A549 (cell line): ENCODE results near the gene PTPRK. TPM values are rescaled to one million over a fixed set of nuclear protein-coding genes. Genes with fewer than 3 reads are reported as not detected.
A peak's percentile ranks its signal among the peaks of the same experiment; 100 is the strongest.

Experiments
- ATAC-seq, 2 experiments: fragments of 200-7000 bp in 1 of 2; fragments of >200 bp in 1 of 2; cut with Nextera tagmentation in 1 of 2; cut with Tn5 transposase in 1 of 2; 3 replicates each; pipeline versions ENCODE4 v1.8.0 to v1.9.1; 2018 to 2020; ENCODE audit warnings: mild to moderate bottlenecking in 1 of 2, moderate library complexity in 1 of 2
- CTCF ChIA-PET: fragments of 300-600 bp; sonication (Branson Sonifier 250); formaldehyde crosslinking; extraction: SDS; loops from one replicate; lab custom pipeline; 2021; ENCODE audit warnings: antibody characterized with exemption, inconsistent platforms; lab: Yijun Ruan, JAX
- POLR2A ChIA-PET: fragments of 350-600 bp; formaldehyde crosslinking; extraction: SDS; loops from one replicate; lab custom pipeline; 2021; ENCODE audit warnings: antibody characterized with exemption, inconsistent platforms; lab: Yijun Ruan, JAX
- DNase-seq, 2 experiments: peaks; one replicate each; pipeline versions ENCODE4 v3.0.0 to v3.0.0-alpha.2; 2011 to 2016; ENCODE audit warnings: low read depth in 1 of 2, low spot score in 1 of 2
- FAIRE-seq: peaks from 2 replicates; lab custom pipeline; 2011; peaks lifted over from hg19 to GRCh38; lab: Jason Lieb, UNC
- H3K27ac ChIP-seq, 2 experiments: fragments of >200 bp; sonication (Bioruptor Twin); formaldehyde crosslinking; 3 replicates each; pipeline ENCODE4 v1.5.1; 2016 to 2017
- H3K4me1 ChIP-seq: fragments of >200 bp; sonication (Bioruptor Twin); formaldehyde crosslinking; 3 replicates; pipeline ENCODE4 v1.6.1; 2016
- H3K4me2 ChIP-seq: fragments of >200 bp; sonication (Bioruptor Twin); formaldehyde crosslinking; 3 replicates; pipeline ENCODE4 v1.6.1; 2016
- H3K4me3 ChIP-seq: fragments of >200 bp; sonication (Bioruptor Twin); formaldehyde crosslinking; 3 replicates; pipeline ENCODE4 v1.5.1; 2016
- H3K9me3 ChIP-seq: fragments of >200 bp; sonication (Bioruptor Twin); formaldehyde crosslinking; 3 replicates; pipeline ENCODE4 v1.6.1; 2016
- BCL3 ChIP-seq: fragments of >200 bp; sonication (Bioruptor Twin); formaldehyde crosslinking; IDR thresholded peaks from 3 replicates; pipeline ENCODE4 v1.6.1; 2016
- CEBPB ChIP-seq, 2 experiments: fragments of >200 bp in 1 of 2; sonication (Bioruptor Twin) in 1 of 2; formaldehyde crosslinking in 1 of 2; IDR thresholded peaks; 2 replicates each; pipeline ENCODE4 v1.6.1; 2012 to 2016
- CHD4 ChIP-seq: fragments of 200-600 bp; sonication (generic); IDR thresholded peaks from 2 replicates; pipeline ENCODE4 v1.6.1; 2016; ENCODE audit warnings: antibody characterized with exemption, mild to moderate bottlenecking, borderline replicate concordance
- EHF ChIP-seq: fragments of 250-450 bp; sonication (Bioruptor Pico); IDR thresholded peaks from 2 replicates; pipeline ENCODE4 v1.5.0; 2020; ENCODE audit warnings: mild to moderate bottlenecking
- ESRRA ChIP-seq: fragments of 150-350 bp; IDR thresholded peaks from 2 replicates; pipeline ENCODE4 v1.6.1; 2014; ENCODE audit warnings: mild to moderate bottlenecking, low read length, borderline replicate concordance
- FOSB ChIP-seq: fragments of 250-450 bp; sonication (Bioruptor Pico); IDR thresholded peaks from 2 replicates; pipeline ENCODE4 v1.5.0; 2020; ENCODE audit warnings: mild to moderate bottlenecking, moderate library complexity
- GATA3 ChIP-seq: IDR thresholded peaks from 2 replicates; pipeline ENCODE4 v1.6.1; 2012; ENCODE audit warnings: borderline replicate concordance
- HES2 ChIP-seq: fragments of >200 bp; sonication (Bioruptor Twin); formaldehyde crosslinking; IDR thresholded peaks from 2 replicates; pipeline ENCODE4 v1.6.1; 2016
- HEYL ChIP-seq: fragments of 250-450 bp; sonication (Bioruptor Pico); IDR thresholded peaks from 2 replicates; pipeline ENCODE4 v1.8.0; 2021; ENCODE audit warnings: mild to moderate bottlenecking, moderate library complexity
- HOXA7 ChIP-seq: fragments of 250-450 bp; sonication (Bioruptor Pico); IDR thresholded peaks from 2 replicates; pipeline ENCODE4 v1.5.0; 2020; ENCODE audit warnings: mild to moderate bottlenecking, moderate library complexity
- JUN ChIP-seq, 2 experiments: fragments of >200 bp; sonication (Bioruptor Twin); formaldehyde crosslinking; IDR thresholded peaks; 2 replicates in 1 of 2; 3 replicates in 1 of 2; pipeline ENCODE4 v1.6.1; 2016 to 2017
- NFE2L2 ChIP-seq: fragments of 150-350 bp; conservative IDR thresholded peaks from 2 replicates; pipeline ENCODE4 v1.6.1; 2014; ENCODE audit warnings: low read length
- PHF8 ChIP-seq: fragments of 200-600 bp; sonication (generic); IDR thresholded peaks from 2 replicates; pipeline ENCODE4 v1.6.1; 2016; ENCODE audit warnings: low read depth, mild to moderate bottlenecking, antibody characterized with exemption, moderate library complexity, borderline replicate concordance
- POLR2A ChIP-seq: IDR thresholded peaks from 2 replicates; pipeline ENCODE4 v1.6.1; 2012; ENCODE audit warnings: mild to moderate bottlenecking, low read length
- POLR2AphosphoS2 ChIP-seq: conservative IDR thresholded peaks from 2 replicates; pipeline ENCODE4 v1.6.1; 2012; ENCODE audit warnings: low read length, improper control_type of control experiment, inconsistent platforms
- RAD21 ChIP-seq, 2 experiments: fragments of >200 bp in 1 of 2; sonication (Bioruptor Twin) in 1 of 2; formaldehyde crosslinking in 1 of 2; IDR thresholded peaks in 1 of 2; conservative IDR thresholded peaks in 1 of 2; 2 replicates in 1 of 2; 3 replicates in 1 of 2; pipeline ENCODE4 v1.6.1; 2012 to 2018; ENCODE audit warnings: inconsistent platforms in 1 of 2
- RCOR1 ChIP-seq: fragments of 150-350 bp; IDR thresholded peaks from 2 replicates; pipeline ENCODE4 v1.6.1; 2014; ENCODE audit warnings: antibody characterized with exemption, low read length, low read depth
- RFX5 ChIP-seq: fragments of 450-650 bp; IDR thresholded peaks from 2 replicates; pipeline ENCODE4 v1.7.1; 2014; ENCODE audit warnings: antibody characterized with exemption, mild to moderate bottlenecking, moderate library complexity
- TFCP2L1 ChIP-seq: fragments of 250-450 bp; sonication (Bioruptor Pico); IDR thresholded peaks from 2 replicates; pipeline ENCODE4 v1.5.0; 2021; ENCODE audit warnings: mild to moderate bottlenecking
- ZC3H11A ChIP-seq: fragments of 450-650 bp; IDR thresholded peaks from 2 replicates; pipeline ENCODE4 v1.6.1; 2014; ENCODE audit warnings: antibody characterized with exemption, mild to moderate bottlenecking
- ZSCAN20 ChIP-seq: fragments of 250-450 bp; sonication (Bioruptor Pico); IDR thresholded peaks from 2 replicates; pipeline ENCODE4 v1.8.0; 2022; ENCODE audit warnings: mild to moderate bottlenecking, moderate library complexity
- WGBS: methylation state at CpG from one replicate; pipeline ENCODE4 v1.1.6; 2017; ENCODE audit errors: missing lambda C conversion rate; 5-methylcytosine and 5-hydroxymethylcytosine counted together
- polyA plus RNA-seq, 4 experiments: library from polyadenylated mRNA; depleted of rRNA in 3 of 4; stranded (reverse); fragments of >200 nt; fragmentation: RNase III in 1 of 4; extraction: RNeasy Plus Mini Kit Qiagen cat#74134 plus additional on column Dnase treatment in 1 of 4; gene quantifications; 2 replicates in 3 of 4; 3 replicates in 1 of 4; pipeline ENCODE4 v1.2.3, GENCODE V29; 2011 to 2017
- TF ChIP-seq, protein P1 (sequence below): fragments of 250-450 bp; sonication (Bioruptor Pico); IDR thresholded peaks from 2 replicates; pipeline ENCODE4 v1.5.0; 2020; ENCODE audit warnings: low read depth, mild to moderate bottlenecking, moderate library complexity
- TF ChIP-seq, protein P2 (sequence below): fragments of 250-450 bp; sonication (Bioruptor Pico); IDR thresholded peaks from 2 replicates; pipeline ENCODE4 v1.5.0; 2021; ENCODE audit warnings: mild to moderate bottlenecking, moderate library complexity, borderline replicate concordance

Gene PTPRK
- polyA plus RNA-seq, 2 of the 4 experiments (the other 2 are of a cell fraction): 14.4 to 16.1 TPM

DNA sequence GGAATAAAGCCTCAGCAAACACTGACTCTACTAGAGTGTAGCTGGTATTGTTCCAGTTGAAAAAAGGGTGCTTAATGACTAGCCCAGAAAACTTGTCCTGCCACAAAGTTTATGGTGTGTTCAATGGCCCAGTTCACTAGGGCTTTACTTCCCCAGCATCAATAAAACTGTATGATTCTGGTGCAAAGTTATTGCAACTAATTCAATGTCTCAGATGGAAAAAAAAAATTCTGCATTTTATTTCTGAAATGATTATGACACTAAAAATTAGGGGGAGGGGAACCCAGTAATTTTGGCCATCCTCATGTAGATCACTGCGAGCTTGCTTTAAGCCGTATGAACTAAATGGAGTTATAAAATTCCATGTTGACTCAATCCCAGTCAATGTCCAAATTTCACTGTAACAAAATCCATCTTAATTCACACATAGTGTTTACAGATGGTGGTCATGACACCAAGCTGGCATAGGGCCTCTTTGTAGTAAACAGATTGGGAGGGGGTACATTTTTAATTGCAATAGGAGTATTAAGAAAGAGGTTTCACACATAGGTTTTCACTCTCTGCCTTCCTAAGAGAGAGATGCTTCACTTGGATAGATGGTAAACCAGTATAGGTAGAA lies 41.2 kb downstream of the PTPRK start:
- Histone ChIP-seq H3K9me3 (no peaks in the 10 kb centered on the region), H3K4me2 (peak overlapping the region; percentile 33; the same call in 2 of the 3 replicates), H3K4me3 (no peak overlapping the region), H3K4me1 (peaks cover 8% of the 10 kb centered on the region), H3K27ac (no peak overlapping the region)
- DNase-seq: no peak
- TF ChIP-seq HEYL (CRISPR knock-in tag): no peak
- no peak for TF ChIP-seq POLR2A
- no peak for TF ChIP-seq RFX5
- no peak for TF ChIP-seq HOXA7 (CRISPR knock-in tag)
- CTCF ChIA-PET: no interaction called here
- 94% methylated on average over 2 of the region's 2 CpGs for WGBS
- FAIRE-seq: no peak
- POLR2A ChIA-PET: no interaction called here
- ATAC-seq: no peak

DNA sequence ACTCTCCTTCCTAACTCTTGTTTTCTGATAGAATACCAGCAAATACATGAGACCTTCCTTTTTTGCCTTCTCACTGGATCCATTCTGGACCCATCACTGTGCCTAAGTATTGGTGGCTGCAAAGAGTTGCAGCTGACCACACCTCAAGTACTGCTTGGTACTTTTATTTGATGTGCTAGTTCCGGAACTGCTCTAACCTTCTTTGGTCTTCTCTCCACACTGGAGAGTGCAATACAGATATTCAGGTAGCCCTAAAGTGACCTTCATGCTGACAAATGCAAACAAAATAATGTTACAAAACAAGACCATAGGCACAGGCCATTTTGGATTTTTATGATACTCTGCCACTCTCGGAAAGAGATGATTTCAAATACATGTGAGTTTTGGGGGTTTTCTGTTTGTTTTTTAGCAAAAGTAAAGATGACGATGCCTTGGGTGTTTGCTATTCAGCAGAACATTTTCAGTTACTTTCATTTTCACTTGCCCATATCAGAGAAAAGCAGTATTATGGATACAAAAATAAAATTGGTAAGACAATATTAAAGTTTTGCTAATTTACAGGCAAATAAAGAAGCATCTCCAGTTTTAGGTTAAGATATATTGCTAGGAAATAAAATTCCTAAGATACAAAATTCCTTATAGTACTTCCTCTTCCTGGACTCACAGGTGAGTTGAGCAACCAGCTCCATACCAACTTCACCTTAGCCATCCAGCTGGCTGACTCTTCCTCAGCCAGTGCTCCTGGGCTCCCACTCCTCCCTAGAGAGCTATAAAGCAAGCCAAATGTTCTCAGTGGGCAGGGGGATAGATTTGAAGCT lies 42.0 kb downstream of the PTPRK start:
- Histone ChIP-seq H3K4me1 (peaks cover 14% of the 10 kb centered on the region), H3K4me3 (no peak overlapping the region), H3K9me3 (no peaks in the 10 kb centered on the region), H3K4me2 (peak overlapping the region; percentile 33; the same call in 2 of the 3 replicates), H3K27ac (no peak overlapping the region)
- FAIRE-seq (no peak), DNase-seq (no peak), ATAC-seq (no peak)
- ChIA-PET CTCF (no interaction called here), POLR2A (no interaction called here)
- WGBS: 93% methylated on average over 3 of the region's 3 CpGs
- TF ChIP-seq CEBPB (IDR thresholded peaks at IDR 0.05): no peak
- no peak for TF ChIP-seq ESRRA
- TF ChIP-seq RCOR1: no peak
- no peak for TF ChIP-seq TFCP2L1 (CRISPR knock-in tag)
- no peak for TF ChIP-seq JUN (IDR thresholded peaks at IDR 0.05)
- no peak for TF ChIP-seq NFE2L2
- TF ChIP-seq BCL3: no peak
- TF ChIP-seq ZC3H11A: no peak
- TF ChIP-seq RFX5: no peak
- no peak for TF ChIP-seq CHD4
- TF ChIP-seq, protein P1, sequence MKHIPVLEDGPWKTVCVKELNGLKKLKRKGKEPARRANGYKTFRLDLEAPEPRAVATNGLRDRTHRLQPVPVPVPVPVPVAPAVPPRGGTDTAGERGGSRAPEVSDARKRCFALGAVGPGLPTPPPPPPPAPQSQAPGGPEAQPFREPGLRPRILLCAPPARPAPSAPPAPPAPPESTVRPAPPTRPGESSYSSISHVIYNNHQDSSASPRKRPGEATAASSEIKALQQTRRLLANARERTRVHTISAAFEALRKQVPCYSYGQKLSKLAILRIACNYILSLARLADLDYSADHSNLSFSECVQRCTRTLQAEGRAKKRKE (CRISPR knock-in tag): no peak
- no peak for TF ChIP-seq POLR2AphosphoS2
- TF ChIP-seq, protein P2, sequence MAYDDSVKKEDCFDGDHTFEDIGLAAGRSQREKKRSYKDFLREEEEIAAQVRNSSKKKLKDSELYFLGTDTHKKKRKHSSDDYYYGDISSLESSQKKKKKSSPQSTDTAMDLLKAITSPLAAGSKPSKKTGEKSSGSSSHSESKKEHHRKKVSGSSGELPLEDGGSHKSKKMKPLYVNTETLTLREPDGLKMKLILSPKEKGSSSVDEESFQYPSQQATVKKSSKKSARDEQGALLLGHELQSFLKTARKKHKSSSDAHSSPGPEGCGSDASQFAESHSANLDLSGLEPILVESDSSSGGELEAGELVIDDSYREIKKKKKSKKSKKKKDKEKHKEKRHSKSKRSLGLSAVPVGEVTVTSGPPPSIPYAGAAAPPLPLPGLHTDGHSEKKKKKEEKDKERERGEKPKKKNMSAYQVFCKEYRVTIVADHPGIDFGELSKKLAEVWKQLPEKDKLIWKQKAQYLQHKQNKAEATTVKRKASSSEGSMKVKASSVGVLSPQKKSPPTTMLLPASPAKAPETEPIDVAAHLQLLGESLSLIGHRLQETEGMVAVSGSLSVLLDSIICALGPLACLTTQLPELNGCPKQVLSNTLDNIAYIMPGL: no peak
- TF ChIP-seq PHF8: no peak
- no peak for TF ChIP-seq RAD21 (conservative IDR thresholded peaks at IDR 0.05 in 1 of 2, IDR thresholded peaks at IDR 0.05 in 1 of 2)

DNA sequence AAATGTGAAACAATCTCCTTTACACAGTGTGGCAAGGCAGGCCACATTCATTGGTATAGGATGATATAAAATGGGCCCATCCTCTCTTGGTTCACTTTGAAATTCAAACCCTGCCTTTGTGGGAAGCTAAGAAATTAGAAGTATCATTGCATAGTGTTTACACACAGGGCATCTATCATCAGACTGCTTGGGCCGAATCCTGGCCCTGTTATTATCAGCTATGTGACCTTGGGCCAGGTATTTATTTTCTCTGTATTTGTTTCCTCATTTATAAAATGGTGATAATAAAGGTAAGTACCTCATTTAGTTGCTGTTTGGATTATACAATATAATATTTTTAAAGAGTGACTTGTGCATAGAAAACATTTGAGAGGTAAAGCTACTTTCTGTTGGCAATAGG lies 45.5 kb downstream of the PTPRK start:
- no peak for TF ChIP-seq HES2
- TF ChIP-seq GATA3: no peak
- TF ChIP-seq POLR2A: no peak
- TF ChIP-seq FOSB (CRISPR knock-in tag): no peak
- TF ChIP-seq ZSCAN20 (CRISPR knock-in tag): no peak
- no peak for TF ChIP-seq EHF (CRISPR knock-in tag)
- Histone ChIP-seq H3K4me2 (no peak overlapping the region; the same call in 2 of the 3 replicates), H3K9me3 (no peaks in the 10 kb centered on the region), H3K4me3 (no peak overlapping the region), H3K27ac (no peak overlapping the region), H3K4me1 (peaks cover 14% of the 10 kb centered on the region)
- FAIRE-seq (no peak), ATAC-seq (no peak), DNase-seq (no peak)
- ChIA-PET POLR2A (no interaction called here), CTCF (interaction anchor here (0.6 kb wide), 1 partner anchor 42 kb away, joined by 5 read pairs; no protein-coding TSS in a partner anchor)
- WGBS: 77% methylated on average over 1 of the region's 1 CpG
